Right cardiac atrium (tissue), 5 donors: ENCODE measurements around the gene LAMA4. TPM values are rescaled to one million over a fixed set of nuclear protein-coding genes. Genes with fewer than 3 reads are reported as not detected.

Experiments used
- ATAC-seq, 2 donors: fragments of 200-7000 bp; cut with Tn5 transposase; one replicate each; pipeline versions ENCODE4 v1.8.0 to v1.9.1; 2020; ENCODE audit warnings: moderate library complexity in 2 of 2, mild to moderate bottlenecking in 1 of 2
- DNase-seq, 3 donors: peaks; one replicate each; pipeline ENCODE4 v3.0.0-alpha.2; 2020
- H3K27ac ChIP-seq: one replicate; pipeline ENCODE4 v1.5.1; 2013; ENCODE audit warnings: mild to moderate bottlenecking, low read length, control low read depth, moderate library complexity
- H3K27me3 ChIP-seq: one replicate; pipeline ENCODE4 v1.6.1; 2013; ENCODE audit not compliant: control insufficient read depth, insufficient read depth
- H3K4me1 ChIP-seq: one replicate; pipeline ENCODE4 v1.6.1; 2013; ENCODE audit warnings: low read length; ENCODE audit not compliant: control insufficient read depth, insufficient read depth
- H3K4me3 ChIP-seq: one replicate; pipeline ENCODE4 v1.5.1; 2013; ENCODE audit warnings: low read length, control low read depth
- H3K9me3 ChIP-seq: one replicate; pipeline ENCODE4 v1.6.1; 2013; ENCODE audit warnings: low read length; ENCODE audit not compliant: control insufficient read depth
- WGBS: extraction: QIAGEN DNeasy Blood & Tissue Kit; methylation state at CpG from one replicate; pipeline ENCODE4 v1.1.7; 2013; 5-methylcytosine and 5-hydroxymethylcytosine counted together
- intact Hi-C, 4 donors: fragments of 100-400 bp; cut with DNase I; formaldehyde crosslinking; loops; one replicate each; pipeline versions ENCODE4 v1.11.0 to v1.14.0; 2022 to 2023
- polyA plus RNA-seq: library from polyadenylated mRNA; stranded (reverse); fragments of 200-250 nt; gene quantifications from one replicate; pipeline ENCODE4 v1.2.3, GENCODE V29; 2013
- total RNA-seq, 4 donors: library from RNA; stranded (reverse); fragmentation: NEBNext Ultra II Directional; extraction: Animal tissue kit (Norgen Biotek cat#: 25700); gene quantifications; one replicate each; pipeline ENCODE4 v1.2.1, GENCODE V29; 2021
- donor health status: healthy with polysubstance abuse.
- donor health status: DM: no; HTN: yes; CAD: no.
- donor health status: DM: no; HTN: no; CAD: no.
- donor health status: DM: no; HTN: yes; CAD: no; lungs with severe emphysema.
- donor health status: DM: yes; HTN: yes; CAD: no.

The LAMA4 gene
- total and polyA plus RNA-seq, 5 donors: 24.2 to 45.8 (median 33.3) TPM

DNA sequence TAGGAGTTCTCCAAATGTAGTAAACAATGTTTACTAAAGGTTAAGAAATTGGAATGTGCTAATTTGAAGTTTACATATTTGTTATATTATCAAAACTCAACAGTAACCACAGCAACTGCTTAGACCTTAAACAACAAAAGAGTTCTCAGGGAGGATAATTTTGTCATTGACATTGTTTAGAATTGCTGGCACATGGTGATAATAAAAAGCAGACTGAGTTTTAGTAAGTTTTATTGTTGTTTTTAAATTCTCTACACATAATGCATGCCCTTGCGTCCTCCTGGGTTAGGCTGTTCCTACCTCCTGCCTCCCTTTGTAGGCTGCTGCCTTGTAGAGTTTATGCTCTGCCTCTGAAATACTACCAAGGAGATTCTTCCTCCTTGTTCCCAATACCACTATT, 28.7 kb downstream of the LAMA4 start:
- H3K9me3 ChIP-seq: no peaks in the 10 kb centered on the region
- ATAC-seq (no peak), DNase-seq (no peak)
- intact Hi-C loops: no loop called here
- no peak overlapping the region for H3K4me3 ChIP-seq
- 71% methylated on average over 1 of the region's 1 CpG for WGBS
- H3K4me1 ChIP-seq: peaks cover 11% of the 10 kb centered on the region
- H3K27ac ChIP-seq: no peak overlapping the region
- no peaks in the 10 kb centered on the region for H3K27me3 ChIP-seq

GRCh38 chr6:112224088-112224487, 30.3 kb downstream of the LAMA4 start:
- H3K27me3 ChIP-seq: no peaks in the 10 kb centered on the region
- ATAC-seq: no peak
- no peaks in the 10 kb centered on the region for H3K9me3 ChIP-seq
- H3K27ac ChIP-seq: no peak overlapping the region
- H3K4me1 ChIP-seq: peaks cover 11% of the 10 kb centered on the region
- intact Hi-C loops: no loop called here
- H3K4me3 ChIP-seq: no peak overlapping the region
- DNase-seq: no peak
- WGBS: 81% methylated on average over 2 of the region's 2 CpGs

DNA sequence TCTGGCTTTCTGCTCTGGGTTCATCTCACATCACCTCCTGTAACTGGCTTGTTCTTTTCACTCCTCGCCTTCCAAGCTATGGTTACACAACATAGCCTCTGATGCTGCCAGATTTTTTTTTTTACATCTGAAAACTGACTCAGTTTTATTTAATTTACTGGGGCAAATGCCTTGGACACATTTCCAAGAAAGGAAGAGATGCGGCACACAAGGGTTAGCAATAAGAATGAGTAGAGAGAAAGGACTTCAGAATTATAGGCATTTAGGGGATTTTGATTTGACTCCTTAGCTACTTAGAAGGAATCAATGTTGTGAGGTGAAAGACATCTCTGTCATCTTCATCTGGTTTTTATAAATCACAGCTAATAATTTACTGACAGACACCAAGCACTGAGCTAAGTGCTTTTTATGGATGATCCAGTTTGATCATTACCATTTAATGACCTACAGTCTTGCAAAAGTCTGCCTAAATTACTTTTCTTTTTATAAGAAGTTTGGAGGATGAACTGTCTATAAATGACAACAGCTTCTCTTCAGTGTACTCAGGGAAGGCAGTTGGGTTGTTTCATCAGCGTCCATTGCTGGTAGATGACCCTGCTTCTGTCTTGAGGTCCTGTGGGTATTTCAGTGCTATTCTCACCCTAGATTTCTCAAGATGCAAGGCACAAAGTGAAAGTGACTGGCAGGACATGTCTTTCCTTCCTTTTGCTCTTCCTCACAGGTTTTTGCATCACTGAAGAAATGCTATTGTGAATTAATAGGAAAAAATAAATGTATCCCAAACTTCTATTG, 31.1 kb downstream of the LAMA4 start:
- WGBS: 44% methylated on average over 3 of the region's 3 CpGs
- H3K4me3 ChIP-seq: no peak overlapping the region
- H3K4me1 ChIP-seq: peaks cover 11% of the 10 kb centered on the region
- no peaks in the 10 kb centered on the region for H3K9me3 ChIP-seq
- DNase-seq (no peak), ATAC-seq (peak; percentile 71 to 72)
- intact Hi-C loops: no loop called here
- no peaks in the 10 kb centered on the region for H3K27me3 ChIP-seq
- H3K27ac ChIP-seq: peak overlapping the region; percentile 17

- Histone ChIP-seq H3K27me3 (no peaks in the 10 kb centered on the region), H3K4me1 (peaks cover 12% of the 10 kb centered on the region), H3K9me3 (no peaks in the 10 kb centered on the region), H3K4me3 (no peak overlapping the region), H3K27ac (peak overlapping the region; percentile 83)
- no peak for DNase-seq
- ATAC-seq: peak; percentile 28 to 30
- WGBS: 68% methylated on average over 6 of the region's 6 CpGs
- intact Hi-C loops: no loop called here
Observed at GRCh38 chr6:112221981-112222852, 32.1 kb downstream of the LAMA4 start.

- DNase-seq: no peak
- H3K27me3 ChIP-seq: no peaks in the 10 kb centered on the region
- peaks cover 16% of the 10 kb centered on the region for H3K4me1 ChIP-seq
- no peak overlapping the region for H3K4me3 ChIP-seq
- ATAC-seq: no peak
- H3K9me3 ChIP-seq: no peaks in the 10 kb centered on the region
- intact Hi-C loops: no loop called here
- H3K27ac ChIP-seq: no peak overlapping the region
Observed at GRCh38 chr6:112221561-112221960, 32.8 kb downstream of the LAMA4 start.

DNA sequence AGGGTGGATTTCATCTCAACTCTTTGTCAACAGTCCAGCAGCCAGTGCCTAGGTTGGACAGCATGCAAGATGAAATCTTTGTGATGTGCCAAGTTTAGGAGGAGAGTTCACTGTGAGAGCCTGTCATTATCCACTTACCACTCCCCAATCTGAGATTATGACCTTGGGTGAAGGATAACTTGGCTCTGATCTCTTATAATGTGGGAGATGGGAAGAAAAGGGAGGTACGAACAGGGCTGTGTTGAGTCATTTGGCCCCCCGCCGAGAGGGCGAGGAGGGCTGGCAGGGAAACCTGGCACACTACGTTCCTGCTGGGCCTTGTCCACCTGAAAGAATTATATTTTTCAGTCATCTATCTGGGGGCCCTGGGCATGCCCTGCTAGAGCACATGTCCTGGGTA, 35.8 kb downstream of the LAMA4 start:
- WGBS: 36% methylated on average over 5 of the region's 5 CpGs
- H3K9me3 ChIP-seq: no peaks in the 10 kb centered on the region
- ATAC-seq: peak; percentile 74 to 83
- intact Hi-C loops: no loop called here
- no peaks in the 10 kb centered on the region for H3K27me3 ChIP-seq
- no peak overlapping the region for H3K4me3 ChIP-seq
- H3K4me1 ChIP-seq: peaks cover 19% of the 10 kb centered on the region
- DNase-seq: peak; percentile 58 to 82 (median 79)
- H3K27ac ChIP-seq: peak overlapping the region; percentile 94

GRCh38 chr6:112216662-112217551, 37.5 kb downstream of the LAMA4 start:
- Histone ChIP-seq H3K27me3 (no peaks in the 10 kb centered on the region), H3K27ac (no peak overlapping the region), H3K4me3 (no peak overlapping the region), H3K4me1 (peaks cover 12% of the 10 kb centered on the region), H3K9me3 (no peaks in the 10 kb centered on the region)
- ATAC-seq (peak; percentile 25 to 67), DNase-seq (no peak)
- intact Hi-C loops: no loop called here
- 42% methylated on average over 6 of the region's 6 CpGs for WGBS

- DNase-seq (no peak), ATAC-seq (no peak)
- Histone ChIP-seq H3K27ac (no peak overlapping the region), H3K4me1 (peaks cover 12% of the 10 kb centered on the region), H3K27me3 (no peaks in the 10 kb centered on the region), H3K9me3 (no peaks in the 10 kb centered on the region), H3K4me3 (no peak overlapping the region)
- WGBS: 74% methylated on average over 7 of the region's 7 CpGs
- intact Hi-C loops: no loop called here
Observed at GRCh38 chr6:112215488-112216284, 38.7 kb downstream of the LAMA4 start.

DNA sequence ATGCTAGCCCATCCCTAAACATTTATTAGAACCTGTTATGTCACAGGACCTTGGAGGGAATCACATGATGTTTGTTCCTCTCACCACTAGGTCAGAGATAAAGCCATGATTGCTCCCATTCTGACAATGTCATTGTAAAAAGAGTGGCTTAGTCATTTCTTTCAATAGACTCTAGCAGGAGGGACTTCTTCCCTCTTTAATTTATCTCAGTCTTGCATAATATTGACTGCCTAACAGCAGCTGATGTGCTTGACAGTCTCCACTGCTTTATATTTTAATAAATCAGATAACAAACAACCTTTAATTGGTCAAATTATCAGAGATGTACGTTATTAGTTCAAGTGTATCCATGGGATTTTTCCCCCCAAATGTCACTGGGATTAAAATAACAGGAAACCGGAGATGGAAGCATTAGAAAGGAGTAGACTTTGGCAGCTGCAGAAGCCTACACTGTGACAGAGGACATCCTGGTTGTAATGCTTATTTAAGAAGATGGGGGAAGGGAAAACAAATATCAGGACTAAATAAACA, 39.6 kb downstream of the LAMA4 start:
- Histone ChIP-seq H3K4me1 (peaks cover 12% of the 10 kb centered on the region), H3K4me3 (no peak overlapping the region), H3K27me3 (no peaks in the 10 kb centered on the region), H3K9me3 (no peaks in the 10 kb centered on the region), H3K27ac (no peak overlapping the region)
- DNase-seq: no peak
- WGBS: 34% methylated on average over 2 of the region's 2 CpGs
- intact Hi-C loops: no loop called here
- ATAC-seq: peak; percentile 7 to 75

- ATAC-seq: no peak
- Histone ChIP-seq H3K27ac (no peak overlapping the region), H3K4me3 (no peak overlapping the region), H3K27me3 (no peaks in the 10 kb centered on the region), H3K9me3 (no peaks in the 10 kb centered on the region), H3K4me1 (no peaks in the 10 kb centered on the region)
- WGBS: 92% methylated on average over 2 of the region's 2 CpGs
- no peak for DNase-seq
- intact Hi-C loops: no loop called here
Observed at GRCh38 chr6:112210852-112211251, 43.5 kb downstream of the LAMA4 start.
